Sigmoid colon (tissue), 4 donors: ENCODE data around the gene MDFI.

ENCODE experiments used
- EP300 ChIP-seq, 4 donors: sonication (generic); formaldehyde crosslinking; IDR thresholded peaks; one replicate each; pipeline ENCODE4 v1.6.1; 2017; ENCODE audit warnings: antibody characterized with exemption in 4 of 4
- POLR2AphosphoS5 ChIP-seq, 4 donors: sonication (generic); formaldehyde crosslinking; IDR thresholded peaks; one replicate each; pipeline ENCODE4 v1.6.1; 2017; ENCODE audit warnings: antibody characterized with exemption in 4 of 4

- TF ChIP-seq POLR2AphosphoS5 (IDR thresholded peaks at IDR 0.05) (no peak), EP300 (IDR thresholded peaks at IDR 0.05) (no peak)
These were observed 11.4 kb upstream of the MDFI start for GRCh38 chr6:41626917-41627316.
